A673 (cell line): ENCODE results near the gene SOX13.

Source experiments
- CTCF ChIP-seq: fragments of 300-800, 200-600 bp; sonication (generic); conservative IDR thresholded peaks from 2 replicates; pipeline ENCODE4 v1.5.1; 2017; ENCODE audit warnings: low read depth, mild to moderate bottlenecking, antibody characterized with exemption, low read length, moderate library complexity, mixed read lengths
- EZH2 ChIP-seq: fragments of 200-600 bp; sonication (generic); IDR thresholded peaks from 2 replicates; pipeline ENCODE4 v1.6.1; 2017; ENCODE audit warnings: borderline replicate concordance, low read depth, mild to moderate bottlenecking, mixed read lengths, antibody characterized with exemption, low read length; ENCODE audit not compliant: poor library complexity, severe bottlenecking

GRCh38 chr1:204083491-204083890, 10.6 kb downstream of the SOX13 start:
- TF ChIP-seq CTCF (no peak), EZH2 (no peak)
